A673 (cell line): ENCODE data around the gene SRCAP. TPM values are rescaled to one million over a fixed set of nuclear protein-coding genes. Genes with fewer than 3 reads are reported as not detected.

Experiments used
- BruUV-seq: library from RNA; stranded (reverse); fragments of 400-500 nt; replicated peaks from 2 replicates; lab custom pipeline; 2021; lab: Mats Ljungman, UMichigan
- CTCF ChIA-PET: fragments of 300-600 bp; sonication (Branson Sonifier 250); formaldehyde crosslinking; loops from one replicate; lab custom pipeline; 2022; ENCODE audit warnings: antibody characterized with exemption; lab: Charles Lee
- POLR2A ChIA-PET: fragments of 300-600 bp; sonication (Branson Sonifier 250); formaldehyde crosslinking; loops from one replicate; lab custom pipeline; 2022; ENCODE audit warnings: antibody characterized with exemption; ENCODE audit not compliant: low non-redundant PET; lab: Charles Lee
- DNase-seq: peaks from one replicate; pipeline ENCODE4 v3.0.0-alpha.2; 2015; ENCODE audit warnings: low spot score
- H3K27ac ChIP-seq: fragments of 200-600 bp; sonication (generic); 2 replicates; pipeline ENCODE4 v1.5.1; 2016; ENCODE audit warnings: mixed run types, low read depth, mild to moderate bottlenecking, mixed read lengths, antibody characterized with exemption, low read length; ENCODE audit not compliant: poor library complexity, severe bottlenecking
- H3K27me3 ChIP-seq: fragments of 200-600 bp; sonication (generic); replicated peaks from 2 replicates; pipeline ENCODE4 v1.6.1; 2017; ENCODE audit warnings: mixed run types, low read depth, mild to moderate bottlenecking, mixed read lengths, antibody characterized with exemption, low read length; ENCODE audit not compliant: insufficient read depth, poor library complexity
- H3K36me3 ChIP-seq: fragments of 200-600 bp; sonication (generic); 2 replicates; pipeline ENCODE4 v1.6.1; 2016; ENCODE audit warnings: mixed run types, mild to moderate bottlenecking, mixed read lengths, antibody characterized with exemption, low read length; ENCODE audit not compliant: insufficient read depth, poor library complexity, severe bottlenecking
- H3K4me1 ChIP-seq: fragments of 200-600 bp; sonication (generic); 2 replicates; pipeline ENCODE4 v1.6.1; 2017; ENCODE audit warnings: mixed run types, mild to moderate bottlenecking, mixed read lengths, antibody characterized with exemption, low read length; ENCODE audit not compliant: insufficient read depth, poor library complexity, severe bottlenecking
- H3K4me3 ChIP-seq: fragments of 200-600 bp; sonication (generic); 2 replicates; pipeline ENCODE4 v1.5.1; 2016; ENCODE audit warnings: low read depth, mixed run types, mild to moderate bottlenecking, mixed read lengths, low read length; ENCODE audit not compliant: poor library complexity, severe bottlenecking
- H3K9me3 ChIP-seq: fragments of 200-600 bp; sonication (generic); 2 replicates; pipeline ENCODE4 v1.6.1; 2016; ENCODE audit warnings: mixed run types, low read depth, mild to moderate bottlenecking, mixed read lengths, antibody characterized with exemption, low read length; ENCODE audit not compliant: poor library complexity, severe bottlenecking
- EZH2 ChIP-seq: fragments of 200-600 bp; sonication (generic); IDR thresholded peaks from 2 replicates; pipeline ENCODE4 v1.6.1; 2017; ENCODE audit warnings: borderline replicate concordance, low read depth, mild to moderate bottlenecking, mixed read lengths, antibody characterized with exemption, low read length; ENCODE audit not compliant: poor library complexity, severe bottlenecking
- intact Hi-C: fragments of 100-400 bp; cut with micrococcal nuclease; formaldehyde crosslinking; loops from one replicate; pipeline ENCODE4 v1.10.0; 2022; ENCODE audit not compliant: unreplicated experiment
- total RNA-seq: library from RNA; stranded (reverse); gene quantifications from 2 replicates; pipeline ENCODE4 v1.2.3, GENCODE V29; 2021
- TF ChIP-seq, protein P1 (sequence below): fragments of 300-800, 200-600 bp; sonication (generic); conservative IDR thresholded peaks from 2 replicates; pipeline ENCODE4 v1.5.1; 2017; ENCODE audit warnings: low read depth, mild to moderate bottlenecking, antibody characterized with exemption, low read length, moderate library complexity, mixed read lengths

Gene SRCAP
- total RNA-seq, 1 experiment from 2014 or later: 104 TPM

DNA sequence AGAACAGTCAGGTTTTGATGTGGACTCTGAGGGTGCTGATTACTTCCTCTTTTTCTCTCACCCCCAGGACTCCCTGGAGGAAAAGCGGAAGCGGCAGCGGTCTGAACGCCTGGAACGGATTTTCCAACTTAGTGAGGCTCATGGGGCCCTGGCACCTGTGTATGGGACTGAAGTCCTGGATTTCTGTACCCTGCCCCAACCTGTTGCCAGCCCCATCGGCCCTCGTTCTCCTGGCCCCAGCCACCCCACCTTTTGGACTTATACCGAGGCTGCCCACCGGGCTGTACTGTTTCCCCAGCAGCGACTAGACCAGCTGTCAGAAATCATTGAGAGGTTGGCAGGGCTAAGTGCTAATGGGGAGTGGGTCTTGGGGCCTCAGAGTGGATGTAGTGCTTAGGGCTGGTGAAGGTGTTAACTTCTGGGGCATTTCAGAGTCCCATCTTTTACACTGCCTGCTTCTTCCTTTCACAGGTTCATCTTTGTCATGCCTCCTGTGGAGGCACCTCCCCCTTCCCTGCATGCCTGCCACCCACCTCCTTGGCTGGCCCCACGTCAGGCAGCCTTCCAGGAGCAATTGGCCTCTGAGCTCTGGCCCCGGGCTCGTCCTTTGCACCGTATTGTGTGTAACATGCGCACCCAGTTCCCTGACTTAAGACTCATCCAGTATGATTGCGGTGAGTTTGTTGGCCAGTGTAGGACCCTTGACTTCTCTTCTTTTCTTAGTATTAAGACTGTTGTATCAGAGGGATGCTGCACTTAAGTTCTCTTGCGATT lies 30.1 kb downstream of the SRCAP start:
- BruUV-seq: no TSS peak
- CTCF ChIA-PET: no interaction called here

DNA sequence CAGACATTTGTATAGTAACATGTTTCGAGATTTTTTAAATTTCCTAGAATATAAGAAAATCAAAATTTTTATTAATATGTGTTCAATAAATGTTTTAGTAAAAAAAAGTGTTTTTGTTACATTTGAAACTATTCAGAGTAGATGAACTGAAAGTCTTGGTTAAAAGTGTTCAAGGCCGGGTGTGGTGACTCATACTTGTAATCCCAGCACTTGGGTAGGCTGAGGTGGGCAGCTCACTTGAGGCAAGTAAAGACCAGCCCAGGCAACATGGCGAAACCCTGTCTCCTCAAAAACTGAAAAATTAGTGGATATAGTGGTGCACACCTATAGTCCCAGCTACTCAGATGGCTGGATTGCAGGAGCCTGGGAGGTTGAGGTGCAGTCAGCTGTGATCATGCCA lies 32.4 kb downstream of the SRCAP start:
- H3K27ac ChIP-seq: no peak overlapping the region
- TF ChIP-seq, protein P1, sequence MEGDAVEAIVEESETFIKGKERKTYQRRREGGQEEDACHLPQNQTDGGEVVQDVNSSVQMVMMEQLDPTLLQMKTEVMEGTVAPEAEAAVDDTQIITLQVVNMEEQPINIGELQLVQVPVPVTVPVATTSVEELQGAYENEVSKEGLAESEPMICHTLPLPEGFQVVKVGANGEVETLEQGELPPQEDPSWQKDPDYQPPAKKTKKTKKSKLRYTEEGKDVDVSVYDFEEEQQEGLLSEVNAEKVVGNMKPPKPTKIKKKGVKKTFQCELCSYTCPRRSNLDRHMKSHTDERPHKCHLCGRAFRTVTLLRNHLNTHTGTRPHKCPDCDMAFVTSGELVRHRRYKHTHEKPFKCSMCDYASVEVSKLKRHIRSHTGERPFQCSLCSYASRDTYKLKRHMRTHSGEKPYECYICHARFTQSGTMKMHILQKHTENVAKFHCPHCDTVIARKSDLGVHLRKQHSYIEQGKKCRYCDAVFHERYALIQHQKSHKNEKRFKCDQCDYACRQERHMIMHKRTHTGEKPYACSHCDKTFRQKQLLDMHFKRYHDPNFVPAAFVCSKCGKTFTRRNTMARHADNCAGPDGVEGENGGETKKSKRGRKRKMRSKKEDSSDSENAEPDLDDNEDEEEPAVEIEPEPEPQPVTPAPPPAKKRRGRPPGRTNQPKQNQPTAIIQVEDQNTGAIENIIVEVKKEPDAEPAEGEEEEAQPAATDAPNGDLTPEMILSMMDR: no peak
- TF ChIP-seq EZH2: no peak
- no peaks in the 10 kb centered on the region for H3K27me3 ChIP-seq
- H3K36me3 ChIP-seq: peaks cover 73% of the 10 kb centered on the region
- ChIA-PET CTCF (no interaction called here), POLR2A (no interaction called here)
- no peaks in the 10 kb centered on the region for H3K9me3 ChIP-seq
- DNase-seq: no peak
- no peaks in the 10 kb centered on the region for H3K4me1 ChIP-seq
- no peak overlapping the region for H3K4me3 ChIP-seq
- intact Hi-C loops: no loop called here
- no TSS peak for BruUV-seq

More for the DNA sequence above, 30.1 kb downstream of the SRCAP start:
- Histone ChIP-seq H3K4me3 (no peak overlapping the region), H3K36me3 (peaks cover 71% of the 10 kb centered on the region), H3K9me3 (no peaks in the 10 kb centered on the region), H3K27me3 (no peaks in the 10 kb centered on the region), H3K27ac (no peak overlapping the region), H3K4me1 (no peaks in the 10 kb centered on the region)
- no peak for DNase-seq
- intact Hi-C loops: no loop called here
- no peak for TF ChIP-seq EZH2
- TF ChIP-seq, protein P1: no peak
- POLR2A ChIA-PET: no interaction called here

DNA sequence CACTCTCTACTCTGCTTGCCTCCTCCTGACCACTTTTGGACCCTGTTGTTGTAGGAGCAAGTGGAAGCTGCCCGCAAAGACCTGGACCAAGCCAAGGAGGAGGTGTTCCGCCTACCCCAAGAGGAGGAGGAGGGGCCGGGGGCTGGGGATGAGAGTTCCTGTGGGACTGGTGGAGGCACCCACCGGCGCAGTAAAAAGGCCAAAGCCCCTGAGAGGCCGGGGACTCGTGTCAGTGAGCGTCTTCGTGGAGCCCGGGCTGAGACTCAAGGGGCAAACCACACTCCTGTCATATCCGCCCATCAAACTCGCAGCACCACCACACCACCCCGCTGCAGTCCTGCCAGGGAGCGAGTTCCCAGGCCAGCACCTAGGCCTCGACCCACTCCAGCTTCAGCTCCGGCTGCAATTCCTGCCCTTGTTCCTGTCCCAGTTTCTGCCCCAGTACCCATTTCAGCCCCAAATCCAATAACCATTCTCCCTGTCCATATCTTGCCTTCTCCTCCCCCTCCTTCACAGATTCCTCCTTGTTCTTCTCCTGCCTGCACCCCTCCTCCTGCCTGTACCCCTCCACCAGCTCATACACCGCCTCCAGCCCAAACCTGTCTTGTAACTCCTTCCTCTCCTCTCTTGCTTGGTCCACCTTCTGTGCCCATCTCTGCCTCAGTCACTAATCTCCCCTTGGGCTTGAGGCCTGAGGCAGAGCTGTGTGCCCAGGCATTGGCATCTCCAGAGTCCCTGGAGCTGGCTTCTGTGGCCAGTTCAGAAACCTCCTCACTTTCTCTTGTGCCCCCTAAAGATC lies 38.2 kb downstream of the SRCAP start:
- BruUV-seq: no TSS peak
- ChIA-PET POLR2A (no interaction called here), CTCF (no interaction called here)
- H3K4me3 ChIP-seq: no peak overlapping the region
- intact Hi-C loops: no loop called here
- no peaks in the 10 kb centered on the region for H3K4me1 ChIP-seq
- no peak overlapping the region for H3K27ac ChIP-seq
- no peaks in the 10 kb centered on the region for H3K9me3 ChIP-seq
- peaks cover 81% of the 10 kb centered on the region for H3K36me3 ChIP-seq
- no peaks in the 10 kb centered on the region for H3K27me3 ChIP-seq
- DNase-seq: no peak
- TF ChIP-seq, protein P1: no peak
- TF ChIP-seq EZH2: no peak
